Right kidney (tissue), 1 donor: Measurements from ENCODE around the gene CD81.
A peak's percentile ranks its signal among the peaks of the same experiment; 100 is the strongest.

Source experiments
- DNase-seq: peaks from one replicate; pipeline ENCODE4 v3.0.0-alpha.2; 2016

Gene CD81

GRCh38 chr11:2419638-2420501 lies 42.8 kb downstream of the CD81 start:
- peak; percentile 79 for DNase-seq

- peak; percentile 89 for DNase-seq
Measured at GRCh38 chr11:2420502-2421225, 43.6 kb downstream of the CD81 start.

- DNase-seq: no peak
Measured at GRCh38 chr11:2421226-2421994, 44.3 kb downstream of the CD81 start.

GRCh38 chr11:2421996-2422395 lies 44.9 kb downstream of the CD81 start:
- DNase-seq: no peak

GRCh38 chr11:2422461-2423156 lies 45.5 kb downstream of the CD81 start:
- DNase-seq: no peak

- DNase-seq: no peak
Measured at GRCh38 chr11:2423157-2424025, 46.3 kb downstream of the CD81 start.

- no peak for DNase-seq
Measured at GRCh38 chr11:2424811-2425495, 47.8 kb downstream of the CD81 start.

GRCh38 chr11:2425506-2425905 lies 48.4 kb downstream of the CD81 start:
- no peak for DNase-seq

- no peak for DNase-seq
Measured at GRCh38 chr11:2426221-2426620, 49.1 kb downstream of the CD81 start.

- DNase-seq: no peak
Measured at GRCh38 chr11:2426826-2427521, 49.9 kb downstream of the CD81 start.

GRCh38 chr11:2427721-2428321 lies 50.7 kb downstream of the CD81 start:
- no peak for DNase-seq

- DNase-seq: no peak
Measured at GRCh38 chr11:2428322-2428795, 51.2 kb downstream of the CD81 start.

- no peak for DNase-seq
Measured at GRCh38 chr11:2431395-2431794, 54.3 kb downstream of the CD81 start.

GRCh38 chr11:2432171-2432621 lies 55.1 kb downstream of the CD81 start:
- no peak for DNase-seq

GRCh38 chr11:2432628-2433071 lies 55.5 kb downstream of the CD81 start:
- DNase-seq: no peak

- no peak for DNase-seq
Measured at GRCh38 chr11:2433106-2433925, 56.2 kb downstream of the CD81 start.

- no peak for DNase-seq
Measured at GRCh38 chr11:2434008-2434407, 56.9 kb downstream of the CD81 start.
